Osteoblast (primary cell): ENCODE data around the gene RFPL2. TPM values are rescaled to one million over a fixed set of nuclear protein-coding genes. Genes with fewer than 3 reads are reported as not detected.

Experiments
- DNase-seq: peaks from one replicate; pipeline ENCODE4 v3.0.0; 2011; ENCODE audit warnings: low spot score, mixed read lengths; ENCODE audit not compliant: insufficient read length; ENCODE audit errors: missing footprints
- H2AFZ ChIP-seq: 2 replicates; pipeline ENCODE4 v1.6.0; 2011; ENCODE audit warnings: mild to moderate bottlenecking, low read length
- H3K27ac ChIP-seq: 2 replicates; pipeline ENCODE4 v1.5.1; 2011; ENCODE audit warnings: mild to moderate bottlenecking, low read depth, low read length, moderate library complexity
- H3K27me3 ChIP-seq: 2 replicates; pipeline ENCODE4 v1.6.0; 2012; ENCODE audit warnings: mild to moderate bottlenecking, control low read depth, inconsistent platforms, low read length, moderate library complexity; ENCODE audit not compliant: insufficient read depth
- H3K36me3 ChIP-seq: 2 replicates; pipeline ENCODE4 v1.5.1; 2011; ENCODE audit warnings: mild to moderate bottlenecking, low read length, control low read depth, moderate library complexity; ENCODE audit not compliant: insufficient read depth
- H3K4me1 ChIP-seq: 2 replicates; pipeline ENCODE4 v1.5.1; 2011; ENCODE audit warnings: mild to moderate bottlenecking, low read length, control low read depth, moderate library complexity; ENCODE audit not compliant: insufficient read depth
- H3K4me2 ChIP-seq: 2 replicates; pipeline ENCODE4 v1.6.0; 2011; ENCODE audit warnings: mild to moderate bottlenecking, low read length; ENCODE audit not compliant: insufficient read depth
- H3K4me3 ChIP-seq: fragments of 200-600 bp; sonication (generic); 3 replicates; pipeline ENCODE4 v1.5.1; 2012; ENCODE audit warnings: mild to moderate bottlenecking, low read length, inconsistent platforms; ENCODE audit not compliant: insufficient read depth
- H3K79me2 ChIP-seq: 2 replicates; pipeline ENCODE4 v1.6.0; 2012; ENCODE audit warnings: mild to moderate bottlenecking, low read length, control low read depth, inconsistent platforms; ENCODE audit not compliant: insufficient read depth
- H3K9me3 ChIP-seq: 2 replicates; pipeline ENCODE4 v1.5.1; 2011; ENCODE audit warnings: low read depth, low read length, control low read depth
- H4K20me1 ChIP-seq: 2 replicates; pipeline ENCODE4 v1.6.0; 2012; ENCODE audit warnings: mild to moderate bottlenecking, low read length, control low read depth; ENCODE audit not compliant: insufficient read depth
- total RNA-seq: library from RNA; depleted of rRNA; stranded (reverse); fragments of >200 nt; gene quantifications from 2 replicates; pipeline ENCODE4 v1.2.3, GENCODE V29; 2012
- TF ChIP-seq, protein P1 (sequence below): IDR thresholded peaks from 2 replicates; pipeline ENCODE4 v1.5.1; 2011; ENCODE audit warnings: mild to moderate bottlenecking, low read depth, low read length, moderate library complexity; ENCODE audit errors: extremely low read depth

The RFPL2 gene
- total RNA-seq, 1 donor: not detected

GRCh38 chr22:32206774-32207758 is 2.2 kb upstream of the RFPL2 start:
- Histone ChIP-seq H3K4me2 (no peak overlapping the region), H3K36me3 (no peaks in the 10 kb centered on the region), H4K20me1 (peaks cover 3% of the 10 kb centered on the region), H2AFZ (no peak overlapping the region), H3K4me3 (no peak overlapping the region), H3K4me1 (peaks cover 3% of the 10 kb centered on the region), H3K27ac (no peak overlapping the region), H3K9me3 (no peaks in the 10 kb centered on the region), H3K79me2 (no peaks in the 10 kb centered on the region), H3K27me3 (peaks cover 24% of the 10 kb centered on the region)
- TF ChIP-seq, protein P1, sequence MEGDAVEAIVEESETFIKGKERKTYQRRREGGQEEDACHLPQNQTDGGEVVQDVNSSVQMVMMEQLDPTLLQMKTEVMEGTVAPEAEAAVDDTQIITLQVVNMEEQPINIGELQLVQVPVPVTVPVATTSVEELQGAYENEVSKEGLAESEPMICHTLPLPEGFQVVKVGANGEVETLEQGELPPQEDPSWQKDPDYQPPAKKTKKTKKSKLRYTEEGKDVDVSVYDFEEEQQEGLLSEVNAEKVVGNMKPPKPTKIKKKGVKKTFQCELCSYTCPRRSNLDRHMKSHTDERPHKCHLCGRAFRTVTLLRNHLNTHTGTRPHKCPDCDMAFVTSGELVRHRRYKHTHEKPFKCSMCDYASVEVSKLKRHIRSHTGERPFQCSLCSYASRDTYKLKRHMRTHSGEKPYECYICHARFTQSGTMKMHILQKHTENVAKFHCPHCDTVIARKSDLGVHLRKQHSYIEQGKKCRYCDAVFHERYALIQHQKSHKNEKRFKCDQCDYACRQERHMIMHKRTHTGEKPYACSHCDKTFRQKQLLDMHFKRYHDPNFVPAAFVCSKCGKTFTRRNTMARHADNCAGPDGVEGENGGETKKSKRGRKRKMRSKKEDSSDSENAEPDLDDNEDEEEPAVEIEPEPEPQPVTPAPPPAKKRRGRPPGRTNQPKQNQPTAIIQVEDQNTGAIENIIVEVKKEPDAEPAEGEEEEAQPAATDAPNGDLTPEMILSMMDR: peak; percentile 51
- peak; percentile 72 for DNase-seq

GRCh38 chr22:32205974-32206773 is 1.3 kb upstream of the RFPL2 start:
- Histone ChIP-seq H3K4me2 (no peak overlapping the region), H3K79me2 (no peaks in the 10 kb centered on the region), H4K20me1 (peaks cover 3% of the 10 kb centered on the region), H3K36me3 (no peaks in the 10 kb centered on the region), H3K4me1 (peaks cover 3% of the 10 kb centered on the region), H3K27me3 (peaks cover 26% of the 10 kb centered on the region), H3K4me3 (no peak overlapping the region), H2AFZ (no peak overlapping the region), H3K9me3 (no peaks in the 10 kb centered on the region), H3K27ac (no peak overlapping the region)
- TF ChIP-seq, protein P1: no peak
- DNase-seq: peak; percentile 53

GRCh38 chr22:32204040-32204855 is 625 bp downstream of the RFPL2 start:
- Histone ChIP-seq H2AFZ (peak overlapping the region; percentile 51), H3K27me3 (peaks cover 26% of the 10 kb centered on the region), H3K4me3 (peak overlapping the region; percentile 56), H4K20me1 (peaks cover 3% of the 10 kb centered on the region), H3K79me2 (no peaks in the 10 kb centered on the region), H3K9me3 (no peaks in the 10 kb centered on the region), H3K4me2 (peak overlapping the region; percentile 67), H3K27ac (no peak overlapping the region), H3K4me1 (peaks cover 3% of the 10 kb centered on the region), H3K36me3 (no peaks in the 10 kb centered on the region)
- TF ChIP-seq, protein P1: no peak
- DNase-seq: peak; percentile 58
